Measurements from ENCODE around the gene INSIG2. TPM values are rescaled to one million over a fixed set of nuclear protein-coding genes. Genes with fewer than 3 reads are reported as not detected.

The INSIG2 gene
- total and polyA plus RNA-seq, 2 experiments from 2014 or later: 8.1 to 15.1 TPM

- TF ChIP-seq, protein P1, sequence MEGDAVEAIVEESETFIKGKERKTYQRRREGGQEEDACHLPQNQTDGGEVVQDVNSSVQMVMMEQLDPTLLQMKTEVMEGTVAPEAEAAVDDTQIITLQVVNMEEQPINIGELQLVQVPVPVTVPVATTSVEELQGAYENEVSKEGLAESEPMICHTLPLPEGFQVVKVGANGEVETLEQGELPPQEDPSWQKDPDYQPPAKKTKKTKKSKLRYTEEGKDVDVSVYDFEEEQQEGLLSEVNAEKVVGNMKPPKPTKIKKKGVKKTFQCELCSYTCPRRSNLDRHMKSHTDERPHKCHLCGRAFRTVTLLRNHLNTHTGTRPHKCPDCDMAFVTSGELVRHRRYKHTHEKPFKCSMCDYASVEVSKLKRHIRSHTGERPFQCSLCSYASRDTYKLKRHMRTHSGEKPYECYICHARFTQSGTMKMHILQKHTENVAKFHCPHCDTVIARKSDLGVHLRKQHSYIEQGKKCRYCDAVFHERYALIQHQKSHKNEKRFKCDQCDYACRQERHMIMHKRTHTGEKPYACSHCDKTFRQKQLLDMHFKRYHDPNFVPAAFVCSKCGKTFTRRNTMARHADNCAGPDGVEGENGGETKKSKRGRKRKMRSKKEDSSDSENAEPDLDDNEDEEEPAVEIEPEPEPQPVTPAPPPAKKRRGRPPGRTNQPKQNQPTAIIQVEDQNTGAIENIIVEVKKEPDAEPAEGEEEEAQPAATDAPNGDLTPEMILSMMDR (conservative IDR thresholded peaks at IDR 0.05; ENCODE audit: low read depth in 2 of 2): no peak
Observed at GRCh38 chr2:118154176-118154575, 65.9 kb downstream of the INSIG2 start (continued).

Other genes starting within 250 kb of the INSIG2 start
- gene CCDC93, start 74.4 kb upstream of the INSIG2 start, total RNA-seq (2014; rRNA removed; shearing (Covaris generic)): 9.8 and 13.1 TPM in 2 replicates
- gene CCDC93, start 74.4 kb upstream of the INSIG2 start, polyA plus RNA-seq (2016; fragmentation: Nextera tagmentation; extraction: Ambion mirVana): 12.3 and 16.8 TPM in 2 replicates

All from GM23338 (cell line).